GM18907 (cell line): Measurements from ENCODE around the gene AGAP1.
"Not testable (repeated sequence)": the region's sequence is repeated elsewhere in the genome, so short reads cannot be mapped to it uniquely, and the experiment has no call there.

Experiments used
- ATAC-seq: cut with Tn5 transposase; IDR thresholded peaks from one replicate; pipeline ENCODE4 v1.9.1; 2021; ENCODE audit warnings: mild to moderate bottlenecking, moderate library complexity; ENCODE audit not compliant: unreplicated experiment

The AGAP1 gene

DNA sequence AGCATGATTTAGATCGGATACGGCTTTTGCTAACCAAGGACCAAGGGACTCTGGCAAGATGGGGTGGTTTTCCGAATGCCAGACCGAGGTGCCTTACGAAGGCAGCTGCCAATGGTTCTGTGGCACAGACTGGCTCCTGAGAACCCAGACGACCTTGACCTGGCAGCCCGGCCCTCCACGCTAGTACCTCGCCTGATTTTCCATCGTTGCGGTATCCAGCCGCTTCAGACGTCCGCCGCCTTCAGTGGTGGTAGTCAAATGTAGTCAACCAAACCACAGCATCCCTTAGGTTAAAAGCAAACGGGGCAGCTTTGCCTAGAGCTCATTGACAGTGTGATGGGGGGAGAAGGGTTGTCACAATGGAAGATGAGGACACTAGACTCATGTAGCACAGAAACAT lies 631.7 kb downstream of the AGAP1 start:
- ATAC-seq, result no peak

DNA sequence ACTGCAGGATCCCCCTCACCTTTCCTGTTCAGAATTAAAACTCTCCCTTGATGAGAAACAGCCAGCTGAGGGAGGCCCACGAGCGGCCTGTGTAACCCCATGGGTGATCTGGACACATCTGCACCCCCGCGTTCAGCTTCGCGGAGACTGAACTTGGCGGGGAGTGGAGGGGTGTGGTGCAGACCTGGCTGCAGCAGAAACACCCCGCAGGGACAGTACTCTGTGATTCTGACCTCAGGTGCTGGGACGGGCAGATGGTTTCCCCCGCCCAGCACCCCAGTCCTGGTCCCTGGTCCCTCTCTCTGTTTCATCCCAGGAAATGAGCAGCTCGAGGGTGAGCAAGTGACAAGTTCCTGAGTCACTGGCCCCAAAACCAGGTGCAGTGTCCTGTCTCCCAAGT lies 633.2 kb downstream of the AGAP1 start:
- no peak for ATAC-seq

DNA sequence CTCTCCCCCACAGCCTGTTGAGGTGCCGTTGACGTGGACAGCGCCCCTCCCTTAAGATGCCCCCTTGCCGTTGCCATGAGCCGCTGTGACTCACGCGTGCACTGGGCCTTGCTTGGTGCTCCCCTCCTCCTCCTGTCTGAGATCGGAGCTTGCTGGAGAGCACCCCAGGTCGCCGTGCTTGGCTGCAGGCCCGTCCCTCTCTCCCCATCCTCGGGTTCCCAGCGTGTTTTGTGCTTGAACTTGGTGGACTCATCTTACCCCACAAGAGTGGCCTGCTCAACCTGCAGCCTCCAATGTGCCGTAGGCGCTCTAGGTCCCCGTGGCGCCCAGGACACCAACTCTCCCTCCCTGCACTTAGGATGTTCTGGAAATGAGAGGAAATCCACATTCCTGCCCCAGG lies 634.5 kb downstream of the AGAP1 start:
- ATAC-seq, result no peak

DNA sequence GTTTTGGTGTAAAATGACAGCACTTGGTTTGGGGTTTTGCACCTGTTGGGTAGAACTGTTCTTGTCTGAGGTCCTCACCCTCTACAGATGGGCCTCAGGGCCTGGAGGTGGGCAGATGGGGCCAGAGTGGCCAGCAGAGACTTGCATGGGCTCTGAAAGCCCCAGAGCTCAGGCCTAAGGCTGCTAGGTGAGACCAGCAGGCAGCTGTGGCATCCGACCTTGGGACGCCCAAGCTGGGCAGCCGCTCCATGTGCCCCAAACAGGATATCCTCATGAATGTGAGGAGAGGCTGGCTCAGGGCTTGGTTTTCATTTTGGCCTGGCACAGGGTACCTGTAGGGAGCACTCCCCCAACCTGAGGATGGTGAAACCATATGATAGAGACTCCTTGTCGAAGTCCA lies 636.1 kb downstream of the AGAP1 start:
- no peak for ATAC-seq

DNA sequence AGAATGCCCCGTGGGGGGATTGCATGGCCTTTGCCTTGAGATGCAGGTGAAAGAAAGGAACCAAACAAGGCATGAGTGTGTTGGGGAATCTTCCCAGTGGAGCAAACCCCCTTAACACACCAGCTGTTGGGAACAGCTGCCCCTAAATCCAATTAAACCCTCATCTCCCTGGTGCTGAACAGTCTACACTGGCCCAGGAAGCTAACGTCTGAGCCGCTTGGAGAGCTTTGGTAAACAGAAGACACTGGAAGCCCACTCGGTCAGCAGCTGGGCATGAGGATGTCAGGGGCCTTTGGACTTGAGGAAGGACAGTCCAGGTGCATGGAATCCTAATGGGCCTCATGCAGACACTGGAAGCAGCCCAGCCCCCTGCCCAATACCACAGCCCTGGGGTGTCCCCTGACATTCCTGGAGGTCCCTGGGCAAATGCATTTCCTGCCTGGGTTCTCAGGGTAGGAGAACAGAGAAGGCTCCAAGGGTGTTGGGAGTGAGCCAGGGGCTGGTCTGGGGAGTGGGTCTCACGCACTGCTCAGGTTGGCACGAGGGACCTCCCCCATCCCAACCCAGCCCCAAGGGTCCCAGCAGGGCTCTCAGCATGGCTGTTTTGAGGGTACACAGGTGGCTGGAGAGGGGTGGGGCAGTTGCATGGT lies 636.6 kb downstream of the AGAP1 start:
- ATAC-seq, result no peak

DNA sequence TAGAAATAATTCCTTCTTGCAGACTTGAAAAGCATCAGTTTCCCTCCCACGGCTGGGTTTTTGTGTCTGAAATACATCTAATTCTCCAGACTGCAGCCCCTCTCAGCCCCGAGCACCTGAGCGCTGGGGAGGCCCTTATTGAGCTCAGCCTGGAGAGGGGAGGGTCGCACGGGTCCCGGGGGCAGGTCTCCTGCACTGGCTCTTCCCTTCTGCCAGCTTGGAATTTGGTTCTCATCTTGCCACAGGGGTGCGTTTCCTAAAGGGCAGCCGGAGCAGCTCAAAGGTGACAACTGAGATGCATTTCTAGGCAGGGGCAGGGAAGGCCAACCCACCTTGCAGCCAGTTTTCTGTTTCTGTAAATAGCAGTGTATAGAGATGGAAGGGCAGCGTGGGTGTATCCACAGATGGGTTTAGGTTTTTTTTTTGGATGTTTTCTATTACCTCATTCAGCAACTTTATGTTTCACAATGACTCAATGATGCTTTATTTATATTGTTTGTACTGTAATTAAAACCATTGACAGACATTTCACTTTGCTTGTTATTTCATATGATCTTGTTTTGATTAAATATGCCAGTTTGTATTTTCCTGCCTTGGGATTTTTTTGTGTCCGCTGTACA lies 637.3 kb downstream of the AGAP1 start:
- no peak for ATAC-seq

DNA sequence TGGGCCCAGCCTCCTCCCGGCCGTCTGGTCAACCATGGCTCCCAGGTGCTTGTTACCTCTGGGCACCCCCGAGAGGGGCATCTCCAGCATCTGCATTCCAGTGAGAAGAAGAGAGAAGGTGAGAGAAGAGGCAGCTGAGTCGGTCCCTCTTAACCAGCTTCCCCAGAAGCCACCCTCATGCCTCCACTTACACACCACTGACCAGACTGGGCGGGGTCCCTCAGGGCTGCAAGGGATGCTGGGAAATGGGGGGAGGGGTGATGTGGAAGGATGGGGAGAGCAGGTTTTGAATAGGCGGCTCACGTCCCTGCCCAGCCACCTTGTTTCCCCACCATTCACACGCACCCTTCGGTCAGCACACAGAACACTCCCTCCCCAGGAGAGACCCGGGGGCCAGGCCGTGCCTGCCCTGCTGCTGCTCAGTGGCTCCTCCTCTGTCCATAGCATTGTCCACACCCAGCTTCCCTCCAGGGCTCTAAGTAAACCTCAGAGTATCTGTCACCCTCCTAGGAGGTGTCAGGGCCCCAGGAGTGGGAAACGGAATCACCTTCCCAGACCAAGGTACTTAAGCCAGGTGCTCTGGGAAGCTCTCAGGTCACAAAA lies 639.7 kb downstream of the AGAP1 start:
- ATAC-seq, result no peak

DNA sequence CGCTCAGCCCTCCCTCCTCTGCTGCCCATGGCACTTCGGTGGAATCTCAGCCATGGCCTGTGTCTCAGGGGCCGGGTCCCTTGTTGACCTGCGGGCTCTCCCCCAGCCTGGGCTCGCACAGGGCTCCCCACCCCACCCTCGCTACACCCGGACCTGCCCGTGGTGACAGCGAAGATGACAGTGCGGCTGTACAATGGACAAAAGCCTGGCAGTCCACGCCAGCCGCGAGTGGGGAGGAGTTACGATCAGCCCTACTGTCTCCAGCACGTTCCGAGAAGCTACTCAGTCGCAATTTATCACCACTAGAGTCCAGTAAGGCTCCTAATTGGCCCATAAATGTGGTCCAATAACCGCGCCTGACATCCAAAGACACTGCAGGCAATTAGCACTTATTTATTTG lies 642.7 kb downstream of the AGAP1 start:
- ATAC-seq, result no peak

DNA sequence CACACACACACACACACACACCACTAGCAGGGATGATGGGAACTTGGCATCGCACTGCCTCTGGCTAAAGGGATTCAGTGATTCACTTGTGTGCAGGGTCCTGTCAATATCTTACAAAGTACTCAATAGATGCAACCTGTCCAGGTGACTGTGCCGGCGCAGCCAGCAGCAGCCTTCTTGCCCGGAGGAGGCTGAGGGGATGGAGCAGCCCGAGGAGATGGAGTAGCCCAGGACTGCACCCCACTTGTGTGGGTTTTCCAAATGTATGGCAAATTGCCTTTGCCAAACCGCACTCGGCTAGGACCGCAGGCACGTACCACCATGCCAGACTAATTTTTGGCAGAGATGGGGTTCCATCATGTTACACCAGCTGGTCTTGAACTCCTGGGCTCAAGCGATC lies 643.2 kb downstream of the AGAP1 start:
- ATAC-seq, result no peak

DNA sequence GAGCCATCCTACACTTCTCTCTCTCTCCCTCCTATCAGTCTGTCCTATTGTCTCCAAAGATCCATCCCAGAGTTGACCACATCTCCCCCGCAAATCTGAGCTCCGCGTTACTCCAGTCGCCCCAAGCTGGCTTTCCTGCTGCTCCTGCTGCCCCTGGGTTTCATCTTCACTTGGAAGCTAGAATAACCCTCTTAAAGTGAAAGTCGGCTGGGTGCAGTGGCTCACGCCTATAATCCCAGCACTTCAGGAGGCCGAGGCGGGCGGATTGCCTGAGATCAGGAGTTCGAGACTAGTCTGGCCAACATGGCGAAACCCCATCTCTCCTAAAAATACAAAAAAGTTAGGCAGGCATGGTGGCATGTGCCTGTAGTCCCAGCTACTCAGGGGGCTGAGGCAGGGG lies 647.8 kb downstream of the AGAP1 start:
- not testable (repeated sequence) for ATAC-seq

DNA sequence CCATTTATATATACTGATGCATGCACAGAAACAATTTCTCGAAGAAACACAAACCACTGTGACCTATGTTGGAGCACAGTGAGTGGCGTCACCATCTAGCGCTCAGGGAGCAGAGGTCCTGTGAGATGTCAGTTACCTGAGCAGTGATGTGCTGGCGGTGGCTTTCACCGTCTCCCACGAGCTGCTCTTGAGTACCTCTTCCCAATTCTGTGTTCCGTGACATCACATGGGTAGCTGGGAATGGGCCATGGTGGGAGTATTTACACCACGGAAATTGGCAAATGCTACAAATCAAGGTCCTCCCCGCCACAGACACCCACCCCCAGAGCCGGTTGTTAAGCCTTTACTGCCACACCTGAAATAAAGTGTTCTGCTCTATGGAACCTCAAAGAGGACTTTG lies 650.0 kb downstream of the AGAP1 start:
- ATAC-seq, result no peak

DNA sequence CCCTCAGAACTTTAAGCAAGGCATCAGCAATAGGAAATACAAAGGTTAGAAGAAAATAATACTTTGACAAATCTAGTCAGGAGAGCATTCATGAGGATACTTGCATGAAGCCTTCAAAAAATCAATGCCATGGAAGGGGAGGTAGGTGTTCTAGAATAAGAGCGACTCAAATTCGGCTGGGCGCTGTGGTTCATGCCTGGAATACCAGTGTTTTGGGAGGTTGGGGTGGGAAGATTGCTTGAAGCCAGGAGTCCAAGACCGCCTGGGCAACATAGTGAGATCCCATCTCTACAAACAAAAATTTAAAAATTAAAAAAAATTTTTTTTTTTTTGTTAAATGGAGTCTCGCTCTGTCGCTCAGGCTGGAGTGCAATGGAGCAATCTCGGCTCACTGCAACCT lies 652.6 kb downstream of the AGAP1 start:
- no peak for ATAC-seq

DNA sequence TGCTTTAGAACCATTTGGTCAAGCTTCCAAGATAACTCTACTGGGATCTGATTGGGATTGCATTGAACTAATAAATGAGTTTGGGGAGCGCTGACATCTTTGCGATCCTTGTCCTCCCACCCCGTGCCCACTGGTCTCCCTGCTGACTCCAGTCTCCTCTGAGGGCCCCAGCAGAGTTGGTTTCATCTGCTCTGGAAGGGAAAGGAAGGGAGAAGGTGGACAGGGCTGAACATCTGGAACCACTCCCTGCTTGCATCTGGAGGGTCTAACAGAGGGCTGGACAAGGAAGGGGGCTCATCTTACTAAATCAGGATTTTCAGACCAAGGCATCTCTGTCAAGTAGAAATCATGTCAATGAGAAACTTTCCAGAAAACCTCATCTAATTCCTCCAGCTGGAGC lies 661.6 kb downstream of the AGAP1 start:
- no peak for ATAC-seq

DNA sequence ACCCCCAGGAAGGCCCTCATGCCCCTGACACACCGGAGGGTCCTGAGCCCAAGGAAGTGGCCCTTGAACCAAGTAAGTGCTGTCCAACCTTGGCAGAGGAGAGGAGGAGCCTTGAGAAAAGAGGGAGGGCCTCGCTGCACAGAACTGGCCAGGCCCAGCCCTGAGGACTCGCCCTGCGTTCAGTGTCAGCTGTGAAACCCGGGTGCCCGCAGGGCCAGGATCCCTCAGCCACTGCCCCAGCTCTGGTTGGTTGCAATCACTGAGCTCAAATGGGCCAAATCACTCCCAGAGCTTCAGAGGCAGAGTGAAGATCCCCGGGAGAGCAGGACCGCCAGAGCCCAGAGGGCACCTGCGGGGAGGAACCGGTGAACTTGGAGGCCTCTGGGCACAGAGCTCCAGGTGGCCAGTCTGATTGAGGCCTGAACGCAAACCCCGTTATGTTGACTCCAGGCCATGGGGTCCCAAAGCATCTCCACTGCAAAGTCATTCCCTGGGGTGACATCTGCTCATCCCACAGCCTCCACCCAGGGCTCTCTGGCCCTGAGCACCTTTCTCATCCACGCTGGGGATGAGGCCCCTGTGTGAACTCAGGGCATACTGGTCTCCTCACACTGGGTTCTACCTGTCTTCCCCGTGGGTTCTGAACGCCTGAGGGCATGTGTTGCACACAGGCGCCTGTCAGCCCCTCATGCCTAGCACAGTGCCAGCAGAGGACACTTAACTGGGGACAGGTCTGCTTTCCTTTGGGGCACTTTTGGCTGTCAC lies 662.4 kb downstream of the AGAP1 start:
- no peak for ATAC-seq

DNA sequence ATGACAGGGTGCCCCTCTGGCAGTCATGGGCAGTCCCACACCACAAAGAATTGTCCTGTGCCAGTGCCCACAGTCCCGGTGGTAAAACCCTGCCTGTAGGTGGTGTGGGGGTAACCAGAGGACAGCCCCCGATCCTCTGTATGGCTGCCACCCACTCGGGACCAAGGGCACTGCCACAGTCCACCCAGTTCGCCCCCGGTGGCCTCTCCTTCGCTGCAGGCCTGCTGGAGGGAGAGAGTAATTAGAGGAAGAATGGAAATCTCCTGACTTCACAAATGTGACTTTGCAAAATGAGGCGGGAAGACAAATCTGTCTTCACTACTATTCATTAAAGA lies 663.0 kb downstream of the AGAP1 start:
- ATAC-seq, result no peak

DNA sequence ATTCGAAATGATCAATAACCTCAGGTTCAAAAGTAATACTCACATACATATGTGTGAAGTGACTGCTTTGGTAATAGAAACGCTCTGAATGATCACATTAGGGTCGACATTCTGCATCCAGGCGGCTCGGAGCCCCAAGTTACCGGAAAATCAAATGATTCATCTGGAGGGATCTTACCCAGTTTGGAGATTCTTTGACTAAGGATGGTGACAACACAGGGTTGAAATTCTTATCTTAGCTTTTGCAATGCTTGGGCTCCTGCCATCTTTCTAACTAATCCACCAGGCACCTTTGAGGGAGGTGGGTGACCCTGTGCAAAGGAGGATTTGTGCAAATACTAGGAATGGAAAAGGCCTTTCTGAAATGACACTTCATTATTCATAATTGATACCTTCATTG lies 663.5 kb downstream of the AGAP1 start:
- ATAC-seq, result no peak

DNA sequence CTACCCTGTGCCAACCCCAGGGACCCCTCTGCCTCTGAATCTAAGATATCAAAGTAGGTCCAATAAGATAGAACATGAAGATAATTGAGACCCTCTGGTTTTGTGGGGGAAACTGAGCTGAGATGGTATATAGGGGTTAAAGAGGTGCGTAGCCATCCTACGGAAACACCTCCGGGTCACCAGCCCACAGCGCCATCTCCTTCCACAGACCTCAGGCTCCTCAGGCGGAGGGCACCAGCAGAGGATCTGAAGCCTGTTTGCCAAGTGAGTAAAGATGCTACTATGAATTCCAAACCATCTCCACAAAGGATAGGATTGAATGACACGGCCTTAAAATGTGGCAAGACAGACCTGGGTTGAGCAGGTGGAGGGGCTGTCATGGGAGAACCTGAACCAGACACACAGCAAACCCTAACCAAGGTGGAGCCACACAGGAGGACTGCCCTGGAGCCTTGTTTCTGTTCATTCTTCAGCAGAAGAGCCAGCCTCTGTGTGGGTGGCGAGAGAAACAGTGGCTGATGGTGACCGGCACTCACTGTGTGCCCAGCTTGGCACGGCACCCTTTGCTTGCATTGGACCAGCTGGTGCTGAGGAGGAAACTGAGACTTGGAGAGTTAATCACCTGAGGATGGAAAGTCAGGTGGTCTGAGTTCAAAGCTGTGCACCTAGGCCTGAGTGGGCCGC lies 664.1 kb downstream of the AGAP1 start:
- no peak for ATAC-seq

DNA sequence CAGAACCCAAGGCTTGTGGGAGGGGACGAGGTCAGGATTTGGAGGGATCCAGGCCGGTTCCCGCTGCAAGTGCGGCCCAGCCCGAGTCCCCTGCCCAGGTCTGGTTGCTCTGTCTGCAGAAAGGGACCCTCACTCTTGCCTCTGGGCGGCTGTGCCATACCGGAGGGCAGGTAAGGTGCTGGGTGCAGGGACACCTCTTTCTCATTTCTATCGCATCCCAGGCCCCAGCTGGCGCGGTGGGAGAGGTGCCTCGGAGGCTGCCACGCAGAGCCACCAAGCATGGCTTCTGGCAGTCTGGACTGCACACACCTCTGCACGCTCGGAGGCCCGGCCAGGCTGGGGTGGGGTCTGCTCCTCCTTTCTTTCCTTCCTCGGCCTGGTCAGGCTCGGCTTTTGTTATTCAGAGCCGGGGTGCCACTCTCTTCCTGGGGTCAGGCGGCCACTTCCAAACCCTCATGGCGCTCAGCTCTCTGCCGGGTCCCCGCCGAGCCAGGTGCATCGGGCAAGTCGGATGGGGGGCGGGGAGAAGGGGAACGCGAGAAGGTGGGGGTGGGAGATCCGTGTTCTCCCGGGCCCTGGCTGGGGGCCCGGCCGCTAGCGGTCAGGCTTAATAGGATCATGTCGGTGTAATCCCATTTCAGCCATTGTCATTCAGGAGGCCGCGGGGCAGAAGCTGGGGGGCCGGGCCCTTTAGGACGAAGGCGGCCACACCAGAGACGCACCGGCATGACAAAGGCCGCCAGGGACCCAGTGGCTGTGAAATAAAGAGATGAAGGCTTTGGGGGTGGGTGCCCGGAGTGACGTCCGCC lies 665.3 kb downstream of the AGAP1 start:
- ATAC-seq, result no peak

DNA sequence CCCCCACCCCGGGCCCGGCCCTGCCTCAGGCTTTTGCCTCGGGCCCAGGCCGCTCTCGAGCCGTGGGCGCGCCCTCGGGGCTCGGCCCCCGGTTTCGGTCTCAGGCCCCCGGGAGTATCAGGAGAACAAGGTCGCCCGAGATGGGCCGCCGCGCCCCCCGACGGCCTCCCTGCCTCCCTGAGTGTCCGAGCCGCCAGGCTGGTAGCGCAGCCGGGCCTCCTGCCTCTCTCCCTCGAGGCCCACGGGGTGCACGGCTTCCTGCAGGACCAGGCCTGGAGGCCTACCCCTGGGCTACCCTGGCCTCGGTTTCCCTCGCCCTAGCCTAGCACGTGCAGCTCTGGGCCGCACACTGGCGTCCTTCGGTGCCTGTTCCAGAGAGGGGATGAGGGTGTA lies 665.9 kb downstream of the AGAP1 start:
- ATAC-seq, result no peak

DNA sequence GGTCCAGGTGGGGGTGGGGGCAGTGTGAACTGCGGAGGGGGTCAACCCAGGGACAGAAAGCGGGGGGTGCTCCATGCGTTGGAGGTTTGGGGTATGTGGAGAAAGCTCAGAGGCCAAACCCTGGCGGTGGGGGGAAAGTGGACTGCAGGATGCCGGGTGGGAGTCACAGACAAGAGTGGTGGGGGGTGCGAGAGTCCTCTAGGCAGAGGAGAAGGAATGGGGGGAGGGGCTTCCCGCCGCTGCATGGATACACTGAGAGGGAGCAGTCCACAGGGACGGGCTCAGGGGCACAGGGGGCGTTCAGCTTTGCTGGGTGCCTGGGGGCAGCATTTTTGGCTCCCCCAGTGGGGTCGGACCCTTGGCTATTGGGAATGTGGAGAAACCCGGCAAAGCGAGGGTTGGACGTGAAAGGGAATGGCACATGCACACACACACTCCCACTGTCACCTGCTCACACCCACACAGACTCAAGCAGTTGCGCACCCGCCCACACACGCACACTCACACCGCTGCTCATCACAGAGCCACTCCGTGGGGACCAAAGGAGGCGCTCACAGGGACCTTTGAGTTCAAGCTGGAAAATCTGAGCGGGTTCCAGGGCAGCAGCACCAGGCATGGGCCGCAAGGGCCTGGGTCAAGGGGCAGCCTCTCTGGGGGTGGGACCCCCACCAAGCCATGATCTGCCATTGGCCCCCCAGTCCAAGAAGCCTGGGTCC lies 666.7 kb downstream of the AGAP1 start:
- ATAC-seq, result no peak
